ENCODE measurements around the gene KCNMB3.

- TF ChIP-seq CTCF (IDR thresholded peaks at IDR 0.05) (no peak), POLR2A (IDR thresholded peaks at IDR 0.05) (no peak)
These were observed 49.2 kb upstream of the KCNMB3 start for GRCh38 chr3:179299999-179300613.
